ENCODE measurements around the gene FOXK1.
"Not testable (repeated sequence)": the region's sequence is repeated elsewhere in the genome, so short reads cannot be mapped to it uniquely, and the experiment has no call there.

The FOXK1 gene

GRCh38 chr7:4681886-4682620 lies at the start of gene FOXK1:
FOXK1 (plus strand) TSS chr7:4682295; CDS start chr7:4682309, 14 bp downstream.
- in situ Hi-C loops (cut with MboI; ENCODE audit: low sequenced_read_pairs): no loop called here

- in situ Hi-C loops (cut with MboI; ENCODE audit: low sequenced_read_pairs): no loop called here
Observed at GRCh38 chr7:4633012-4633411, 49.1 kb upstream of the FOXK1 start.

- in situ Hi-C loops (cut with MboI; ENCODE audit: low sequenced_read_pairs): no loop called here
Observed at GRCh38 chr7:4634166-4634565, 47.9 kb upstream of the FOXK1 start.

GRCh38 chr7:4638781-4639575 lies 43.1 kb upstream of the FOXK1 start:
- in situ Hi-C loops (cut with MboI; ENCODE audit: low sequenced_read_pairs): no loop called here

- in situ Hi-C loops (cut with MboI; ENCODE audit: low sequenced_read_pairs): no loop called here
Observed at GRCh38 chr7:4641091-4641666, 40.9 kb upstream of the FOXK1 start.

- in situ Hi-C loops (cut with MboI; ENCODE audit: low sequenced_read_pairs): no loop called here
Observed at GRCh38 chr7:4641667-4642467, 40.2 kb upstream of the FOXK1 start.

GRCh38 chr7:4642468-4643203 lies 39.5 kb upstream of the FOXK1 start:
- in situ Hi-C loops (cut with MboI; ENCODE audit: low sequenced_read_pairs): no loop called here

GRCh38 chr7:4643204-4643471 lies 39.0 kb upstream of the FOXK1 start:
- in situ Hi-C loops (cut with MboI; ENCODE audit: low sequenced_read_pairs): not testable (repeated sequence)

- in situ Hi-C loops (cut with MboI; ENCODE audit: low sequenced_read_pairs): no loop called here
Observed at GRCh38 chr7:4645246-4645645, 36.8 kb upstream of the FOXK1 start.

- in situ Hi-C loops (cut with MboI; ENCODE audit: low sequenced_read_pairs): no loop called here
Observed at GRCh38 chr7:4648111-4648510, 34.0 kb upstream of the FOXK1 start.

- in situ Hi-C loops (cut with MboI; ENCODE audit: low sequenced_read_pairs): no loop called here
Observed at GRCh38 chr7:4650433-4651047, 31.6 kb upstream of the FOXK1 start.

GRCh38 chr7:4653771-4654170 lies 28.3 kb upstream of the FOXK1 start:
- in situ Hi-C loops (cut with MboI; ENCODE audit: low sequenced_read_pairs): no loop called here

- in situ Hi-C loops (cut with MboI; ENCODE audit: low sequenced_read_pairs): no loop called here
Observed at GRCh38 chr7:4655311-4655710, 26.8 kb upstream of the FOXK1 start.

- in situ Hi-C loops (cut with MboI; ENCODE audit: low sequenced_read_pairs): no loop called here
Observed at GRCh38 chr7:4655896-4656295, 26.2 kb upstream of the FOXK1 start.

- in situ Hi-C loops (cut with MboI; ENCODE audit: low sequenced_read_pairs): no loop called here
Observed at GRCh38 chr7:4657640-4658417, 24.3 kb upstream of the FOXK1 start.

GRCh38 chr7:4659551-4660286 lies 22.4 kb upstream of the FOXK1 start:
- in situ Hi-C loops (cut with MboI; ENCODE audit: low sequenced_read_pairs): no loop called here

GRCh38 chr7:4661871-4662270 lies 20.2 kb upstream of the FOXK1 start:
- in situ Hi-C loops (cut with MboI; ENCODE audit: low sequenced_read_pairs): no loop called here

GRCh38 chr7:4663239-4664018 lies 18.7 kb upstream of the FOXK1 start:
- in situ Hi-C loops (cut with MboI; ENCODE audit: low sequenced_read_pairs): no loop called here
